ENCODE measurements around the gene SOCS3.

SOCS3 gene

GRCh38 chr17:78390241-78391050, 30.6 kb upstream of the SOCS3 start:
- no peak for DNase-seq (ENCODE audit: low read depth in 2 of 2)

GRCh38 chr17:78387977-78388941, 28.4 kb upstream of the SOCS3 start:
- DNase-seq (ENCODE audit: low read depth in 2 of 2), result no peak

GRCh38 chr17:78384479-78385175, 24.8 kb upstream of the SOCS3 start:
- no peak for DNase-seq (ENCODE audit: low read depth in 2 of 2)

GRCh38 chr17:78383725-78384471, 24.0 kb upstream of the SOCS3 start:
- peak; percentile 40 to 41 for DNase-seq (ENCODE audit: low read depth in 2 of 2)

GRCh38 chr17:78381601-78382232, 21.8 kb upstream of the SOCS3 start:
- peak in 1 of 2 donors; percentile 46 for DNase-seq (ENCODE audit: low read depth in 2 of 2)

GRCh38 chr17:78380370-78380769, 20.5 kb upstream of the SOCS3 start:
- no peak for DNase-seq (ENCODE audit: low read depth in 2 of 2)

GRCh38 chr17:78379131-78379491, 19.2 kb upstream of the SOCS3 start:
- no peak for DNase-seq (ENCODE audit: low read depth in 2 of 2)

- peak; percentile 75 for DNase-seq (ENCODE audit: low read depth in 2 of 2)
These were observed 18.6 kb upstream of the SOCS3 start, which contains the start of gene PGS1 for GRCh38 chr17:78378225-78379130. TSS of gene PGS1 (plus strand) at chr17:78378649. CDS start at chr17:78378666, 17 bp downstream.

GRCh38 chr17:78377858-78378224, 18.0 kb upstream of the SOCS3 start:
- no peak for DNase-seq (ENCODE audit: low read depth in 2 of 2)

GRCh38 chr17:78376161-78376560, 16.3 kb upstream of the SOCS3 start:
- no peak for DNase-seq (ENCODE audit: low read depth in 2 of 2)

GRCh38 chr17:78375401-78376151, 15.7 kb upstream of the SOCS3 start:
- no peak for DNase-seq (ENCODE audit: low read depth in 2 of 2)

- DNase-seq (ENCODE audit: low read depth in 2 of 2), result no peak
These were observed 14.9 kb upstream of the SOCS3 start for GRCh38 chr17:78374631-78375274.

- no peak for DNase-seq (ENCODE audit: low read depth in 2 of 2)
These were observed 14.3 kb upstream of the SOCS3 start for GRCh38 chr17:78374189-78374588.

- no peak for DNase-seq (ENCODE audit: low read depth in 2 of 2)
These were observed 13.0 kb upstream of the SOCS3 start for GRCh38 chr17:78372841-78373240.

- DNase-seq (ENCODE audit: low read depth in 2 of 2), result no peak
These were observed 11.2 kb upstream of the SOCS3 start for GRCh38 chr17:78371056-78371455.

GRCh38 chr17:78369791-78370381, 10.0 kb upstream of the SOCS3 start:
- no peak for DNase-seq (ENCODE audit: low read depth in 2 of 2)

GRCh38 chr17:78368854-78369495, 9.1 kb upstream of the SOCS3 start:
- no peak for DNase-seq (ENCODE audit: low read depth in 2 of 2)

GRCh38 chr17:78368348-78368747, 8.5 kb upstream of the SOCS3 start:
- DNase-seq (ENCODE audit: low read depth in 2 of 2), result no peak
